ENCODE data around the gene OPHN1. TPM values are rescaled to one million over a fixed set of nuclear protein-coding genes. Genes with fewer than 3 reads are reported as not detected.

OPHN1 gene
- total RNA-seq (6.2 and 6.7 TPM in 2 replicates), polyA plus RNA-seq (3.2 and 3.9 TPM in 2 replicates), polyA minus RNA-seq (9.0 and 13.2 TPM in 2 replicates), Bru-seq, nascent RNA (percentile 63 among the genes with signal in this experiment), BruChase-seq, experiment 1, labeled RNA remaining after a 6-hour chase (percentile 46 among the genes with signal in this experiment), BruChase-seq, experiment 2, labeled RNA remaining after a 2-hour chase (percentile 54 among the genes with signal in this experiment)
- 2.6 TPM in 2 replicates for polyA plus RNA-seq (2011; cell fraction: cytosol; rRNA removed)
- 8.7 and 9.8 TPM in 2 replicates for polyA plus RNA-seq (2011; cell fraction: nucleus; rRNA removed)
- polyA plus RNA-seq (2012): 3.6 and 4.3 TPM in 2 replicates
- polyA minus RNA-seq (2011; cell fraction: cytosol; rRNA and poly(A)+ RNA removed): 21.0 TPM
- polyA minus RNA-seq (2011; cell fraction: nucleus; rRNA and poly(A)+ RNA removed): 16.9 and 18.3 TPM in 2 replicates
- long read RNA-seq, partial matches to known transcripts: 1 of 8 reads
- long read RNA-seq, other reads (novel, unspliced or antisense): 7 of 8 reads

GRCh38 chrX:68433155-68433980 lies at the start of gene OPHN1:
TSS of gene OPHN1 (minus strand) at chrX:68433495. CDS start at chrX:68433020, 475 bp downstream.
- H3K9ac ChIP-seq (replicated peaks; ENCODE audit: extremely low read depth, insufficient read depth, low read length): peak within 1 kb of the TSS; percentile 73
- no peaks in the 10 kb centered on the region for H4K20me1 ChIP-seq (replicated peaks; ENCODE audit: control insufficient read depth, extremely low read depth, insufficient read depth, low read length)
- CTCF ChIA-PET: interaction anchor here (1.1 to 2.0 kb wide), 3 partner anchors 9 to 237 kb away, joined by 3 to 11 read pairs (median 9); no protein-coding TSS in a partner anchor
- FAIRE-seq (peak; percentile 93), DNase-seq (ENCODE audit: low read depth, low spot score) (peak; percentile 72)
- no peaks in the 10 kb centered on the region for H3K27me3 ChIP-seq (ENCODE audit: control insufficient read depth in 2 of 2, insufficient read depth in 2 of 2, low read length in 2 of 2)
- no peaks in the 10 kb centered on the region for H3K79me2 ChIP-seq (ENCODE audit: control insufficient read depth, insufficient read depth, low read length)
- no TSS peak for BruUV-seq (replicated peaks)
- H3K4me1 ChIP-seq (ENCODE audit: control insufficient read depth, extremely low read depth, insufficient read depth, low read length): peaks cover 9% of the 10 kb centered on the region
- TF ChIP-seq POLR2A (IDR thresholded peaks at IDR 0.05; ENCODE audit: low read depth, low read length) (peak; percentile 37), FOS (IDR thresholded peaks at IDR 0.05; ENCODE audit: borderline replicate concordance, insufficient read depth, low read length) (no peak)
- no peaks in the 10 kb centered on the region for H3K36me3 ChIP-seq (ENCODE audit: control insufficient read depth in 2 of 2, extremely low read depth in 1 of 2, insufficient read depth in 2 of 2, low read length in 2 of 2)
- H3K9me1 ChIP-seq (replicated peaks; ENCODE audit: control insufficient read depth, extremely low read depth, insufficient read depth, low read length): no peaks in the 10 kb centered on the region
- POLR2A ChIA-PET: no interaction called here
- H3K9me3 ChIP-seq (replicated peaks; ENCODE audit: control insufficient read depth, insufficient read depth, low read length): no peaks in the 10 kb centered on the region
- peak within 1 kb of the TSS; percentile 44 to 62 (median 59) for H3K4me3 ChIP-seq (replicated peaks in 1 of 3; ENCODE audit: insufficient read depth in 1 of 3, low read depth in 1 of 3, low read length in 3 of 3)
- peak within 1 kb of the TSS; percentile 64 for H3K27ac ChIP-seq (ENCODE audit: insufficient read depth, low read depth, low read length)
- H3K4me2 ChIP-seq (ENCODE audit: insufficient read depth, low read length): peak within 1 kb of the TSS; percentile 84
- dilution Hi-C loops (cut with MboI; ENCODE audit: extremely low pct_ligation_motif_present, low sequenced_read_pairs) (no loop called here), intact Hi-C loops (cut with micrococcal nuclease) (loop anchor here (1.0 to 5.0 kb wide), 3 partner anchors 8 to 64 kb away; partner anchors contain the start of gene YIPF6)
- H2AFZ ChIP-seq (ENCODE audit: low read depth, low read length): peak within 1 kb of the TSS; percentile 96

DNA sequence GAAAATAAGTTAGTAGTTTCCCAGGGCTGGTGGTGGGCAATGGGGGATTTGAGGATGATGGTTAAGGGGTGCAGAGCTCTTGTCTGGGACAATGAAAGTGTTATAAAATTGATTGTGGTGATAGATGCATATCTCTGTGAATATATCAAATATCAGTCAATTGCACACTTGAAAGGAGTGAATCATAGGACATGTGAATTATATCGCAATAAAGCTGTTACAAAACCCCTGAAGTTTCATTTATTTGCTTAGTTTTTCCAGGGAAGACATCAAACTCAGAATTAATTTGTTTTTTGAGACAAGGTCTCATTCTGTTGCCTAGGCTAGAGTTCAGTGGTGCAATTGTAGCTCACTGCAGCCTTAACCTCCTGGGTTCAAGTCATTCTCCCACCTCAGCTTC lies 47.7 kb upstream of the OPHN1 start:
- H4K20me1 ChIP-seq (replicated peaks; ENCODE audit: control insufficient read depth, extremely low read depth, insufficient read depth, low read length): no peaks in the 10 kb centered on the region
- no peaks in the 10 kb centered on the region for H3K36me3 ChIP-seq (ENCODE audit: control insufficient read depth in 2 of 2, extremely low read depth in 1 of 2, insufficient read depth in 2 of 2, low read length in 2 of 2)
- no peaks in the 10 kb centered on the region for H3K27me3 ChIP-seq (ENCODE audit: control insufficient read depth in 2 of 2, insufficient read depth in 2 of 2, low read length in 2 of 2)
- no peak overlapping the region for H3K9ac ChIP-seq (replicated peaks; ENCODE audit: extremely low read depth, insufficient read depth, low read length)
- no peak overlapping the region for H2AFZ ChIP-seq (ENCODE audit: low read depth, low read length)
- FAIRE-seq (no peak), DNase-seq (ENCODE audit: low read depth, low spot score) (no peak)
- ChIA-PET POLR2A (no interaction called here), CTCF (interaction anchor here (1.2 to 1.5 kb wide), 2 partner anchors 9 to 10 kb away, joined by 4 read pairs; no protein-coding TSS in a partner anchor)
- intact Hi-C loops (cut with micrococcal nuclease): no loop called here
- H3K79me2 ChIP-seq (ENCODE audit: control insufficient read depth, insufficient read depth, low read length): no peaks in the 10 kb centered on the region
- BruUV-seq (replicated peaks): no TSS peak
- H3K4me2 ChIP-seq (ENCODE audit: insufficient read depth, low read length): no peak overlapping the region
- H3K4me3 ChIP-seq (replicated peaks in 1 of 3; ENCODE audit: insufficient read depth in 1 of 3, low read depth in 1 of 3, low read length in 3 of 3): no peak overlapping the region
- H3K27ac ChIP-seq (ENCODE audit: insufficient read depth, low read depth, low read length): no peak overlapping the region
- H3K4me1 ChIP-seq (ENCODE audit: control insufficient read depth, extremely low read depth, insufficient read depth, low read length): no peaks in the 10 kb centered on the region
- H3K9me1 ChIP-seq (replicated peaks; ENCODE audit: control insufficient read depth, extremely low read depth, insufficient read depth, low read length): no peaks in the 10 kb centered on the region
- dilution Hi-C loops (cut with MboI; ENCODE audit: extremely low pct_ligation_motif_present, low sequenced_read_pairs): no loop called here
- TF ChIP-seq POLR2AphosphoS5 (IDR thresholded peaks at IDR 0.05; ENCODE audit: insufficient read depth, low read depth, low read length): no peak
- no peak for TF ChIP-seq POLR2A (IDR thresholded peaks at IDR 0.05; ENCODE audit: low read depth, low read length)
- TF ChIP-seq, protein P1, sequence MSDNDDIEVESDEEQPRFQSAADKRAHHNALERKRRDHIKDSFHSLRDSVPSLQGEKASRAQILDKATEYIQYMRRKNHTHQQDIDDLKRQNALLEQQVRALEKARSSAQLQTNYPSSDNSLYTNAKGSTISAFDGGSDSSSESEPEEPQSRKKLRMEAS (IDR thresholded peaks at IDR 0.05; ENCODE audit: insufficient read depth, insufficient read length): no peak
- no peak for TF ChIP-seq JUN (IDR thresholded peaks at IDR 0.05; ENCODE audit: borderline replicate concordance, insufficient read depth, insufficient read length, low read depth)
- no peak for TF ChIP-seq CTCF (IDR thresholded peaks at IDR 0.05; ENCODE audit: extremely low read depth in 1 of 2, insufficient read depth in 1 of 2, low read depth in 1 of 2, low read length in 2 of 2)
- TF ChIP-seq EZH2 (IDR thresholded peaks at IDR 0.05; ENCODE audit: borderline replicate concordance, low read depth, low read length, severe bottlenecking): no peak
- no peak for TF ChIP-seq GATA2 (IDR thresholded peaks at IDR 0.05; ENCODE audit: insufficient read depth, insufficient read length, low read depth, low read length)
- no peak for TF ChIP-seq FOS (IDR thresholded peaks at IDR 0.05; ENCODE audit: borderline replicate concordance, insufficient read depth, low read length)
- no peak for TF ChIP-seq MYC (IDR thresholded peaks at IDR 0.05; ENCODE audit: low read depth, low read length)
- no peaks in the 10 kb centered on the region for H3K9me3 ChIP-seq (replicated peaks; ENCODE audit: control insufficient read depth, insufficient read depth, low read length)

Measured in endothelial cell of umbilical vein (primary cell).